ENCODE results near the gene OLFML2A. TPM values are rescaled to one million over a fixed set of nuclear protein-coding genes. Genes with fewer than 3 reads are reported as not detected.

The OLFML2A gene
- total and polyA plus RNA-seq, 2 of the 13 experiments (the other 11 are each of a cell fraction or from before 2014, with no cell fraction given) = 0.01 to 0.02 TPM

DNA sequence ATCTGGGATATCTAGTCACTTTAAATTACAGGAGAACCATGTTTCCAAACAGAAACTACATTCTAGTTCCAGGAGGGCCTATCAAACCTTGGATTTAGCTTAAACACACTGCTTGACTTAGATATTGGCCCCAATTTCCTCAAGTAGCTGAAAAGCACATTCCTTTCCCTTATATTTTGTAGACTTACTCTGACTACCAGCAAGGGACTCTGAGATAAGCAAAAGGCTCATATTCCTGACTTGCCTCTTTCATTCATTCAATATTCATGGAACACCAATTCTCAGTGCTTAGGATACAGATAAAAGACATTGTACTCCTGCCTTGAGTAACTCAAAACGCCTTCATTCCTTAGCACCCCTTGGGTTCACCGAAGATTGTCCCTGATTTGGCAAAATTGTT lies 17.6 kb upstream of the OLFML2A start:
- TF ChIP-seq ZFYVE20 (CRISPR knock-in tag; IDR thresholded peaks at IDR 0.05; ENCODE audit: borderline replicate concordance, low read depth) = no peak
- no peaks in the 10 kb centered on the region for H3K36me3 ChIP-seq (replicated peaks in 1 of 2; ENCODE audit: control insufficient read depth in 1 of 2, insufficient read depth in 2 of 2, low read length in 2 of 2)
- 97% methylated on average over 2 of the region's 2 CpGs for WGBS (ENCODE audit: low lambda C conversion rate)
- H3K4me1 ChIP-seq (ENCODE audit: insufficient read depth, low read length) = peaks cover 79% of the 10 kb centered on the region
- BruUV-seq (replicated peaks) = no TSS peak
- DNase-seq (ENCODE audit: low spot score) (no peak), ATAC-seq (no peak), FAIRE-seq (no peak)
- no peaks in the 10 kb centered on the region for H3K9me3 ChIP-seq (ENCODE audit: low read length)
- POLR2A ChIA-PET = no interaction called here
- H3K4me2 ChIP-seq (ENCODE audit: low read depth, low read length) = no peak overlapping the region
- CTCF ChIA-PET (ENCODE audit: low intra/inter-chr PET ratio, low total read pairs) = no interaction called here
- peaks cover 91% of the 10 kb centered on the region for H3K79me2 ChIP-seq (ENCODE audit: insufficient read depth, low read length)
- in situ Hi-C loops (cut with HindIII; ENCODE audit: extremely low pct_ligation_motif_present, low pct_unique_long_range_greater_than_20kb) (loop anchor here (5.0 kb wide), 1 partner anchor 37 kb away; no protein-coding TSS in a partner anchor), intact Hi-C loops (cut with micrococcal nuclease; ENCODE audit: unreplicated experiment) (loop anchor here (5.0 kb wide), 1 partner anchor 207 kb away; no protein-coding TSS in a partner anchor)
- no peak overlapping the region for H3K4me3 ChIP-seq (replicated peaks in 1 of 3; ENCODE audit: insufficient read depth in 1 of 3, low read depth in 2 of 3, low read length in 3 of 3)
- no peak overlapping the region for H3K9ac ChIP-seq (ENCODE audit: insufficient read depth, low read depth, low read length)
- H3K27me3 ChIP-seq (ENCODE audit: control insufficient read depth in 1 of 2, insufficient read depth in 2 of 2, low read length in 2 of 2) = no peaks in the 10 kb centered on the region; a peak in 1 of 5 replicates
- H4K20me1 ChIP-seq (ENCODE audit: insufficient read depth, low read length) = peaks cover 10% of the 10 kb centered on the region; the same call in 1 of the 2 replicates
- no peak overlapping the region for H3K27ac ChIP-seq (ENCODE audit: extremely low read length, insufficient read depth, low read length)
- H2AFZ ChIP-seq (ENCODE audit: low read length) = no peak overlapping the region

- no peak for TF ChIP-seq CENPT (CRISPR knock-in tag; IDR thresholded peaks at IDR 0.05; ENCODE audit: low read depth)
- TF ChIP-seq ATF7-NPFF (CRISPR knock-in tag; IDR thresholded peaks at IDR 0.05; ENCODE audit: low read depth) = no peak
- no peak for TF ChIP-seq ZSCAN20 (CRISPR knock-in tag; IDR thresholded peaks at IDR 0.05; ENCODE audit: borderline replicate concordance)
- no peak for TF ChIP-seq KAT8 (CRISPR knock-in tag; IDR thresholded peaks at IDR 0.05)
- no peak for TF ChIP-seq IKZF4 (CRISPR knock-in tag; IDR thresholded peaks at IDR 0.05; ENCODE audit: borderline replicate concordance, low read depth, not compliant biosample characterization)
- DNase-seq (ENCODE audit: low spot score) (no peak), ATAC-seq (no peak), FAIRE-seq (no peak)
- Histone ChIP-seq H3K4me2 (ENCODE audit: low read depth, low read length) (no peak overlapping the region), H3K79me2 (ENCODE audit: insufficient read depth, low read length) (peaks cover 93% of the 10 kb centered on the region), H4K20me1 (ENCODE audit: insufficient read depth, low read length) (peaks cover 10% of the 10 kb centered on the region; the same call in 1 of the 2 replicates), H3K4me3 (replicated peaks in 1 of 3; ENCODE audit: insufficient read depth in 1 of 3, low read depth in 2 of 3, low read length in 3 of 3) (no peak overlapping the region), H3K27ac (ENCODE audit: extremely low read length, insufficient read depth, low read length) (no peak overlapping the region), H3K9ac (ENCODE audit: insufficient read depth, low read depth, low read length) (no peak overlapping the region), H2AFZ (ENCODE audit: low read length) (no peak overlapping the region), H3K36me3 (replicated peaks in 1 of 2; ENCODE audit: control insufficient read depth in 1 of 2, insufficient read depth in 2 of 2, low read length in 2 of 2) (no peaks in the 10 kb centered on the region), H3K4me1 (ENCODE audit: insufficient read depth, low read length) (peaks cover 73% of the 10 kb centered on the region), H3K9me3 (ENCODE audit: low read length) (no peaks in the 10 kb centered on the region), H3K27me3 (ENCODE audit: control insufficient read depth in 1 of 2, insufficient read depth in 2 of 2, low read length in 2 of 2) (no peaks in the 10 kb centered on the region; a peak in 1 of 5 replicates)
- WGBS (ENCODE audit: low lambda C conversion rate) = 98% methylated on average over 2 of the region's 2 CpGs
- intact Hi-C loops (cut with micrococcal nuclease; ENCODE audit: unreplicated experiment) = no loop called here
- in situ Hi-C loops (cut with HindIII; ENCODE audit: extremely low pct_ligation_motif_present, low pct_unique_long_range_greater_than_20kb) = no loop called here
- BruUV-seq (replicated peaks) = no TSS peak
- ChIA-PET CTCF (ENCODE audit: low intra/inter-chr PET ratio, low total read pairs) (no interaction called here), POLR2A (interaction anchor here (1.6 kb wide), 1 partner anchor 10 kb away, joined by 4 read pairs; no protein-coding TSS in a partner anchor)
Measured at GRCh38 chr9:124760719-124761118, 16.2 kb upstream of the OLFML2A start.

Data from HepG2 (cell line).